Left ventricle myocardium superior (tissue), 1 donor: Measurements from ENCODE around the gene GPR32. TPM values are rescaled to one million over a fixed set of nuclear protein-coding genes. Genes with fewer than 3 reads are reported as not detected.
"Not testable (repeated sequence)": the region's sequence is repeated elsewhere in the genome, so short reads cannot be mapped to it uniquely, and the experiment has no call there.

Experiments
- ATAC-seq: fragments of 200-7000 bp; cut with Tn5 transposase; one replicate; pipeline ENCODE4 v1.9.1; 2020; ENCODE audit warnings: mild to moderate bottlenecking, moderate library complexity
- DNase-seq: peaks from one replicate; pipeline ENCODE4 v3.0.0-alpha.2; 2020
- intact Hi-C: fragments of 100-400 bp; cut with micrococcal nuclease; formaldehyde crosslinking; loops from one replicate; pipeline ENCODE4 v1.11.0; 2022
- long read RNA-seq: library from polyadenylated mRNA; unstranded; transcript quantifications from one replicate; pipeline ENCODE4 v2.0.0, GENCODE V29; 2021
- total RNA-seq: library from RNA; stranded (reverse); fragmentation: NEBNext Ultra II Directional; extraction: Animal tissue kit (Norgen Biotek cat#: 25700); gene quantifications from one replicate; pipeline ENCODE4 v1.2.1, GENCODE V29; 2021
- donor health status: DM: no; HTN: yes; CAD: no; lungs with severe emphysema.

GPR32 gene
- total RNA-seq = not detected
- long read RNA-seq = 0 reads

GRCh38 chr19:50770164-50770563, at the start of gene GPR32:
Gene GPR32 (plus strand): TSS chr19:50770464. CDS start chr19:50770601, 137 bp downstream.
- not testable (repeated sequence) for ATAC-seq, DNase-seq

GRCh38 chr19:50720921-50721381, 49.3 kb upstream of the GPR32 start:
- ATAC-seq (no peak), DNase-seq (no peak)
- intact Hi-C loops = no loop called here

More at GRCh38 chr19:50770164-50770563, at the start of gene GPR32:
- intact Hi-C loops = not testable (repeated sequence)

- intact Hi-C loops = no loop called here
- DNase-seq = no peak
- no peak for ATAC-seq
These were observed 48.7 kb upstream of the GPR32 start for GRCh38 chr19:50721441-50722137.

- ATAC-seq = no peak
- intact Hi-C loops = no loop called here
- DNase-seq = no peak
These were observed 47.9 kb upstream of the GPR32 start for GRCh38 chr19:50722201-50723013.

GRCh38 chr19:50723069-50723468, 47.2 kb upstream of the GPR32 start, which contains the start of gene CLEC11A:
Gene CLEC11A (plus strand): TSS chr19:50723364. CDS start chr19:50723526, 162 bp downstream.
- ATAC-seq (peak; percentile 35), DNase-seq (peak; percentile 78)
- intact Hi-C loops = no loop called here

GRCh38 chr19:50723735-50724521, 46.3 kb upstream of the GPR32 start:
- intact Hi-C loops = no loop called here
- no peak for DNase-seq
- ATAC-seq = no peak

GRCh38 chr19:50724522-50725217, 45.6 kb upstream of the GPR32 start:
- intact Hi-C loops = no loop called here
- peak; percentile 98 for DNase-seq
- peak; percentile 95 for ATAC-seq

GRCh38 chr19:50725218-50725910, 44.9 kb upstream of the GPR32 start:
- DNase-seq (no peak), ATAC-seq (peak; percentile 33)
- intact Hi-C loops = no loop called here

GRCh38 chr19:50725911-50726230, 44.4 kb upstream of the GPR32 start:
- DNase-seq = no peak
- intact Hi-C loops = no loop called here
- ATAC-seq = no peak

- peak; percentile 82 for DNase-seq
- peak; percentile 16 for ATAC-seq
- intact Hi-C loops = no loop called here
These were observed 42.1 kb upstream of the GPR32 start for GRCh38 chr19:50728084-50728737.

GRCh38 chr19:50729894-50730293, 40.4 kb upstream of the GPR32 start:
- intact Hi-C loops = no loop called here
- DNase-seq = no peak
- no peak for ATAC-seq

GRCh38 chr19:50735869-50736268, 34.4 kb upstream of the GPR32 start:
- intact Hi-C loops = no loop called here
- ATAC-seq (no peak), DNase-seq (no peak)

GRCh38 chr19:50736338-50736737, 33.9 kb upstream of the GPR32 start:
- intact Hi-C loops = no loop called here
- ATAC-seq = no peak
- no peak for DNase-seq

- intact Hi-C loops = no loop called here
- ATAC-seq (no peak), DNase-seq (no peak)
These were observed 30.9 kb upstream of the GPR32 start for GRCh38 chr19:50739132-50739913.

GRCh38 chr19:50739914-50740426, 30.3 kb upstream of the GPR32 start:
- ATAC-seq = no peak
- DNase-seq = no peak
- intact Hi-C loops = no loop called here

GRCh38 chr19:50741179-50741933, 28.9 kb upstream of the GPR32 start:
- intact Hi-C loops = no loop called here
- ATAC-seq (no peak), DNase-seq (no peak)
